Endothelial cell of umbilical vein (primary cell): Measurements from ENCODE around the gene PROK1. TPM values are rescaled to one million over a fixed set of nuclear protein-coding genes. Genes with fewer than 3 reads are reported as not detected.

Experiments
- BruUV-seq: library from RNA; stranded (reverse); fragments of 400-500 nt; replicated peaks from 2 replicates; lab custom pipeline; 2021; lab: Mats Ljungman, UMichigan
- CTCF ChIA-PET: fragments of 300-600, 350-600 bp; sonication (Branson Sonifier 250); formaldehyde crosslinking; loops from one replicate; lab custom pipeline; 2021; ENCODE audit warnings: antibody characterized with exemption, inconsistent platforms; lab: Charles Lee
- POLR2A ChIA-PET: fragments of 300-600, 350-600 bp; sonication (Branson Sonifier 250); formaldehyde crosslinking; loops from one replicate; lab custom pipeline; 2021; ENCODE audit warnings: antibody characterized with exemption, inconsistent platforms; lab: Charles Lee
- DNase-seq: peaks from one replicate; pipeline ENCODE4 v3.0.0-alpha.2; 2011; ENCODE audit warnings: low read depth, low spot score
- FAIRE-seq: peaks from 2 replicates; lab custom pipeline; 2011; peaks lifted over from hg19 to GRCh38; lab: Jason Lieb, UNC
- H2AFZ ChIP-seq: 2 replicates; pipeline ENCODE4 v1.6.0; 2012; ENCODE audit warnings: low read depth, low read length, control low read depth, inconsistent platforms
- H3K27ac ChIP-seq: 2 replicates; pipeline ENCODE4 v1.5.1; 2011; ENCODE audit warnings: low read depth, mild to moderate bottlenecking, control low read depth, low read length, moderate library complexity; ENCODE audit not compliant: insufficient read depth
- H3K27me3 ChIP-seq, 2 experiments: 2 replicates each; pipeline versions ENCODE4 v1.6.0 to v1.6.1; 2011; ENCODE audit warnings: low read length in 2 of 2, mixed read lengths in 1 of 2; ENCODE audit not compliant: control insufficient read depth in 2 of 2, insufficient read depth in 2 of 2
- H3K36me3 ChIP-seq, 2 experiments: 2 replicates in 1 of 2; 3 replicates in 1 of 2; pipeline ENCODE4 v1.5.1; 2011; ENCODE audit warnings: low read length in 2 of 2, mild to moderate bottlenecking in 1 of 2, moderate library complexity in 1 of 2; ENCODE audit not compliant: control insufficient read depth in 2 of 2, insufficient read depth in 2 of 2; ENCODE audit errors: extremely low read depth in 1 of 2
- H3K4me1 ChIP-seq: 3 replicates; pipeline ENCODE4 v1.5.1; 2011; ENCODE audit warnings: mild to moderate bottlenecking, low read length; ENCODE audit not compliant: control insufficient read depth, insufficient read depth; ENCODE audit errors: extremely low read depth
- H3K4me2 ChIP-seq: 2 replicates; pipeline ENCODE4 v1.6.1; 2011; ENCODE audit warnings: low read length, control low read depth, mixed read lengths; ENCODE audit not compliant: insufficient read depth
- H3K4me3 ChIP-seq, 3 experiments: fragments of 200-600 bp in 1 of 3; sonication (generic), shearing (Covaris generic) in 1 of 3; replicated peaks in 1 of 3; 2 replicates each; pipeline ENCODE4 v1.5.1; 2011 to 2016; ENCODE audit warnings: control low read depth in 3 of 3, low read length in 3 of 3, mild to moderate bottlenecking in 2 of 3, inconsistent platforms in 1 of 3, low read depth in 1 of 3, moderate library complexity in 1 of 3; ENCODE audit not compliant: insufficient read depth in 1 of 3
- H3K79me2 ChIP-seq: 2 replicates; pipeline ENCODE4 v1.6.0; 2012; ENCODE audit warnings: low read length, inconsistent platforms; ENCODE audit not compliant: control insufficient read depth, insufficient read depth
- H3K9ac ChIP-seq: replicated peaks from 2 replicates; pipeline ENCODE3; 2011; ENCODE audit warnings: low read length, control low read depth; ENCODE audit not compliant: insufficient read depth; ENCODE audit errors: extremely low read depth
- H3K9me1 ChIP-seq: replicated peaks from 3 replicates; pipeline ENCODE4 v1.6.0; 2011; ENCODE audit warnings: mild to moderate bottlenecking, low read length; ENCODE audit not compliant: control insufficient read depth, insufficient read depth; ENCODE audit errors: extremely low read depth
- H3K9me3 ChIP-seq: replicated peaks from 2 replicates; pipeline ENCODE4 v1.5.1; 2012; ENCODE audit warnings: low read length, inconsistent platforms; ENCODE audit not compliant: control insufficient read depth, insufficient read depth
- H4K20me1 ChIP-seq: replicated peaks from 2 replicates; pipeline ENCODE3; 2011; ENCODE audit warnings: mild to moderate bottlenecking, low read length; ENCODE audit not compliant: control insufficient read depth, insufficient read depth; ENCODE audit errors: extremely low read depth
- CTCF ChIP-seq, 2 donors: IDR thresholded peaks; 1 replicate in 1 of 2; 2 replicates in 1 of 2; pipeline ENCODE4 v1.5.1; 2011; ENCODE audit warnings: low read length in 2 of 2, mild to moderate bottlenecking in 2 of 2, moderate library complexity in 2 of 2, control low read depth in 1 of 2, inconsistent platforms in 1 of 2, low read depth in 1 of 2; ENCODE audit not compliant: insufficient read depth in 1 of 2; ENCODE audit errors: extremely low read depth in 1 of 2
- EZH2 ChIP-seq: IDR thresholded peaks from 2 replicates; pipeline ENCODE4 v1.6.1; 2012; ENCODE audit warnings: borderline replicate concordance, low read depth, mild to moderate bottlenecking, moderate library complexity, low read length, inconsistent platforms; ENCODE audit not compliant: severe bottlenecking
- FOS ChIP-seq: IDR thresholded peaks from 2 replicates; pipeline ENCODE4 v1.6.1; 2011; ENCODE audit warnings: mild to moderate bottlenecking, low read length, moderate library complexity, borderline replicate concordance; ENCODE audit not compliant: insufficient read depth
- GATA2 ChIP-seq: IDR thresholded peaks from 2 replicates; pipeline ENCODE4 v1.7.0; 2011; ENCODE audit warnings: low read depth, mild to moderate bottlenecking, moderate library complexity, mixed read lengths, low read length; ENCODE audit not compliant: insufficient read length, insufficient read depth
- JUN ChIP-seq: IDR thresholded peaks from 2 replicates; pipeline ENCODE4 v1.6.1; 2011; ENCODE audit warnings: borderline replicate concordance, low read depth; ENCODE audit not compliant: insufficient read length, insufficient read depth
- MYC ChIP-seq: IDR thresholded peaks from one replicate; pipeline ENCODE4 v1.6.1; 2011; ENCODE audit warnings: mild to moderate bottlenecking, low read depth, low read length
- POLR2A ChIP-seq: IDR thresholded peaks from 2 replicates; pipeline ENCODE4 v1.6.1; 2012; ENCODE audit warnings: low read depth, mild to moderate bottlenecking, control low read depth, low read length
- POLR2AphosphoS5 ChIP-seq: IDR thresholded peaks from 2 replicates; pipeline ENCODE4 v1.6.1; 2012; ENCODE audit warnings: low read depth, mild to moderate bottlenecking, control low read depth, low read length, moderate library complexity; ENCODE audit not compliant: insufficient read depth
- dilution Hi-C: fragments of 300-500 bp; cut with MboI; formaldehyde crosslinking; loops from one replicate; pipeline ENCODE4 v1.15.0; 2019; ENCODE audit warnings: low sequenced_read_pairs; ENCODE audit not compliant: extremely low pct_ligation_motif_present
- intact Hi-C: fragments of 100-400 bp; cut with micrococcal nuclease; formaldehyde crosslinking; loops from one replicate; pipeline ENCODE4 v1.10.0; 2022
- polyA plus RNA-seq, 4 experiments: library from polyadenylated mRNA; depleted of rRNA in 3 of 4; stranded (reverse) in 3 of 4; unstranded in 1 of 4; fragments of >200 nt; gene quantifications; 2 replicates each; pipeline versions ENCODE4 v1.2.1 to v1.2.3, GENCODE V29; 2011 to 2012; ENCODE audit warnings: missing spikeins in 1 of 4
- total RNA-seq: library from RNA; stranded (reverse); gene quantifications from 2 replicates; pipeline ENCODE4 v1.2.3, GENCODE V29; 2021
- TF ChIP-seq, protein P1 (sequence below): IDR thresholded peaks from 2 replicates; pipeline ENCODE4 v1.6.1; 2011; ENCODE audit not compliant: insufficient read depth, insufficient read length

PROK1 gene
- total and polyA plus RNA-seq, 2 donors (not counting 3 experiments of a cell fraction or from before 2014, with no cell fraction given): not detected

GRCh38 chr1:110475362-110476027 is 24.5 kb downstream of the PROK1 start:
- dilution Hi-C loops: no loop called here
- DNase-seq: no peak
- no peak overlapping the region for H3K4me3 ChIP-seq
- ChIA-PET CTCF (interaction anchor here (2.9 to 4.7 kb wide), 2 partner anchors 20 to 268 kb away, joined by 10 to 68 read pairs; no protein-coding TSS in a partner anchor), POLR2A (no interaction called here)
- peaks cover 13% of the 10 kb centered on the region for H3K4me1 ChIP-seq
- no peak for TF ChIP-seq CTCF (IDR thresholded peaks at IDR 0.05; ENCODE audit: extremely low read depth in 1 of 2, insufficient read depth in 1 of 2, low read depth in 1 of 2, low read length in 2 of 2)
- TF ChIP-seq POLR2AphosphoS5: no peak
- TF ChIP-seq GATA2: no peak
- TF ChIP-seq POLR2A: no peak
- TF ChIP-seq FOS: no peak
- TF ChIP-seq JUN: no peak
- TF ChIP-seq MYC: no peak
- TF ChIP-seq EZH2: no peak
- TF ChIP-seq, protein P1, sequence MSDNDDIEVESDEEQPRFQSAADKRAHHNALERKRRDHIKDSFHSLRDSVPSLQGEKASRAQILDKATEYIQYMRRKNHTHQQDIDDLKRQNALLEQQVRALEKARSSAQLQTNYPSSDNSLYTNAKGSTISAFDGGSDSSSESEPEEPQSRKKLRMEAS: no peak
- no peaks in the 10 kb centered on the region for H3K79me2 ChIP-seq
- no peak overlapping the region for H3K27ac ChIP-seq
- no peaks in the 10 kb centered on the region for H3K36me3 ChIP-seq
- peaks cover 0 to 3% of the 10 kb centered on the region in 2 experiments for H3K27me3 ChIP-seq
- no peaks in the 10 kb centered on the region for H3K9me3 ChIP-seq
- no peaks in the 10 kb centered on the region for H4K20me1 ChIP-seq
- H3K4me2 ChIP-seq: no peak overlapping the region
- no peak for FAIRE-seq
- H3K9me1 ChIP-seq: no peaks in the 10 kb centered on the region
- no TSS peak for BruUV-seq
- no peak overlapping the region for H2AFZ ChIP-seq
- H3K9ac ChIP-seq: no peak overlapping the region
- intact Hi-C loops: no loop called here
